Cerebellar cortex (tissue), 1 donor: ENCODE data around the gene AKAP13.
"Not testable (repeated sequence)": the region's sequence is repeated elsewhere in the genome, so short reads cannot be mapped to it uniquely, and the experiment has no call there.

Experiments
- DNase-seq: peaks from one replicate; pipeline ENCODE4 v3.0.0-alpha.2; 2015; ENCODE audit warnings: low spot score

Gene AKAP13

DNA sequence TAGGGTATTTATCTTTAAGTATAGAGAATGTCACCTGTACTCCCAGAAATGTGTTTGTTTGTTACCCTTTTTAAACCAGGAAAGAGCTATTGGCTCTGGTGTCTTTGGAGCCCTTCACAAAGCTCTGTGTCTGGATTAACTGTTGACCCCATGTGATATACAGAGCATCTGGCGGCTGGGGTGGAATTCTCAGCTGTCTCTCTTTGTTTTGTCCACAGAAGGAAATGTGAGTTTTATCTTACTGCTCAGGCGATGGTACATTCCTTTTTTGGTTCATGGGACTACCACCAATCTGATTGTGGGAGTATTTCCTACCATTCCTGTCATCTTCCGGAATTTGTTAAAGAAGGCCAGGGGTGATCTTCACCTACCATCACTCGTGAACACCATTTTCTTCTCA lies 120.3 kb downstream of the AKAP13 start:
- no peak for DNase-seq

DNA sequence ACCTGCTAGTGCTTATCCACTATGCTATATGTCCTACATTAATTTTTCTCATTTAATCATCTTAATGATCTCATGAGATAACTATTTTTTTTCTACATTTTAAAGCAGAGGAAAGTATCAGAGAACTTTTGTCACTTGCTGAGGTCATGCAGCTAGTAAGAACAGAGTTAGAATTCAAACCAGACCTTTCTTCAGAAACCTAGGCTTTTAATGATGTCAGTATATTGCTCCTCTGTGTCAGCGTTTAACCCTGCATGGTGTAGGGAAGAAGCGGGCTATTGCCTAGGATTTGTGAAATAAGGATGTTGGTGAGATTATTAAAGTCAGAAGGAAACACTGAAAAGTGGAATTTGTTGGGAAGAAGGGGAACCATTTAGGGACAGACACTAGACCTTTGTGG lies 121.2 kb downstream of the AKAP13 start:
- DNase-seq: no peak

DNA sequence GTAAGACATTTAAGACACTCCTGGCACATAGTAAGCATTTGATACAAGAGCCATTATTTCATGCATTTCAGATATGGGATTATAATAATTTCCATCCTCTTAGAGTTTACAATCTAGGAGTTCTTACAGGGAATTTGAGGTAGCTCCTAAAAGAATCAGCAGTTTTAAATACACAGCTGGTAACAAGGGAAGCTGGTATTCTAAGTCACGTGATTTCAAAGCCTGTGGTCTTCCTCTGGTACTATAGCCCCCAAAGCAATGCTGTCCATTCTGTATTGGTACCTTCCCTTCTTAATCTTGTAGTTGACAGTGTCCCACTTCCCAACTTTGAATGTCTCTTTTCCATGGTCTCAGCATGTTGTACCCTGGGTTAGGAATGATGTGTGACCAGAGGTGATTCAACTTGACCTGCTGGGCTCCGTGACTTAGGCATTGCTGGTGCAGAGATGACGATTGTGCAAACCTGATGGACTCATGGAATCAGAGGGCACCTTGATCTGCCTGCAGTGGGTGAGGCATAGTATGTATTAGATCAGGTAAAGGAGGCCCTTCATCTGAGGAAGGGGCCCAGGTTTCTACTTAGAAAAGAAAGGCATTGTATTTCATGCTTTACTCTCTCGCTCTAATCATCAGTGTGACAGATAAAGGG lies 122.9 kb downstream of the AKAP13 start:
- no peak for DNase-seq

DNA sequence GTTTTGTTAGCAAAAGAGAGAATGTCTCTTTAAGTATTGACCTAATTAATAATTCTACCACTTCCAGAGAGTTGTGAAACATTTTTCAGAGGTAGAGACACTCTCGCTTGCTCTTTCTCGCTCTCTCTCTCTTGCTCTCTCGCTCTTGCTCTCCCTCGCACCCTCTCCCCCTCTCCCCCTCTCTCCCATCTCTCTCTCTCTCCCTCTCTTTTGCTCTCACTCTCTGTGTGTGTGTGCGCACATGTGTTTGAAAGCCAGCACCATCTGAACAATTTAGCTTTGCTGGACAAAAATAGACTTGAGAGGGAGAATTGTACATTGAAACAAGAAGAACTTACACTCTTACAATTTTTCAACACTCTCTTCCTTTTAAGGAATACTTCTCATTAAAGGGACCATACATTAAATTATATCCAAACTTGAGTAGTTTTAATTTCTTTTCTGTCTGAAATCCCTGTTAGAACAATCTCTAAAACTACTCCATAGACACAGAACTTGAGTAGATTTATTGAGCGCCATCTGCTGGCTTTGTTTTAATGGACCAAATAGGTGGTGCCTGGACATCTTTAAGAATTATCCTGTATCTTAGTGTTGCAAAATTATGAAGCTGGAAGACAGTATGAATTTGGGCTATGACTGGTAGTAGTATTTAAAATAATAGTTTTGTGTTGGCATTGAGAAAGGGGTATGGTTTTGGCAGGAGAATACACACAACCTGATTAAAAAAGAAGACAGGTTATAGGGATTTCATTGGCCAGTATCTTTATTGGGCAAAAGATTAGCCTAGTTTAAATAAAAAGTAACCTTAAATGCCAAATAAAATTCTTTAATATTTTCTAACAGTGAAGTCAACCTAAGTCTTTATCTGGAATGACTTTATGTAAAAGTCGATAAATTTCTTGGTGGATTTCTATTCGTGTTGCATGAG lies 124.6 kb downstream of the AKAP13 start:
- DNase-seq: peak; percentile 69

DNA sequence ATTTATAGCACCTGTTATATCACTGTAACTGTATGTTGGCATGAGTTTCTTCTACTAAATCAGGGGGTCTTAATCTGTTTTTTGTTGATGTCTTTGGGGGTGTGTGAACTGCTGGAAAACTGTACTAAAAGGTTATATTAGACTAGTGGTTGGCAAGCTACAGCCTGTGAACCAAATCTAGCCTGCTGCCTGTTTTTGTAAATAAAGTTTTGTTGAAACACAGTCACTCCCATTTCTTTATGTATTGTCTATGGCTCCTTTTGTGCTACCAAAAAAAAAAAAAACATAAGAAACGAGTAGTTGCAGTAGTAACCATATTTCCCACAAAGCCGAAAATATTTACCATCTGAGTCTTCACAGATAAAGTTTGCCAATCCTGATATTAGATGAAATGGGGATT lies 126.7 kb downstream of the AKAP13 start:
- DNase-seq: no peak

DNA sequence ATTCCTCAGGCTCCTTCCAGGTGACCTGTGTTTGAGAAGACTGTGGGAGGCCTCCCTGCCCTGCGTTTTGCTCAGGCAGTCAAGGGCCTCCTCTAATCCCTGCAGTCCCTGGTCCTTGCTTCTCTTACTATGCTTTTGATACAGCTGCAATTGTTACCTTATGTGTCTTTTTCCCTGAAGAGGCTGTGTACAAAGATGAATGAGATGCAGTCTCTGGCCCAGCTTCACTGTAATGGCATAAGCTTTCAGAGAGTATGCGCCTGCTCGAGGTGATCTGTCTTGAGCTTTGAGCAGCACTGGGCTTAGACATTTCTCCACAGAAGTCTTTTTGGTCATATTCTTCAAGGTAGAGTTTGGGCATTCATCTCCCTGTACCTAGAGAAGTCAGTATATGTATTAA lies 129.6 kb downstream of the AKAP13 start:
- no peak for DNase-seq

DNA sequence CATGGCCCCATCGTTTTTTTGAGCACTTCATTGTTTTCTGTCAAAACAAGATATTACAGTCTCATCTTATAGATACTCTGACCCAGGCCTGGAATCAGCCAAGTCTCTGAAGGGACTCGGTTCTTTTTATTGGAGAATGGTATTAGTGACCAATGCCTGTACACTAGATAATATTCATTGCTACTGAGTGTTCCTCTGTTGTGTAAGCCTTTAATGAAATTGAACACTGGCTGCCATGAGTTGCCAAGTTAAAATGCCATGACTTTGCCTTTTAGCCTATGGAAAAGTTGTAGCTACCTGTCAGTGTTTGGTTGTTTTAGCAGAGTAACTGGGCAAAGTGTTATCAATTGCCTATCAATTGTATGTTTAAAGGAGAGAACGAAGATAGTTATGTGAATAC lies 134.0 kb downstream of the AKAP13 start:
- DNase-seq: no peak

DNA sequence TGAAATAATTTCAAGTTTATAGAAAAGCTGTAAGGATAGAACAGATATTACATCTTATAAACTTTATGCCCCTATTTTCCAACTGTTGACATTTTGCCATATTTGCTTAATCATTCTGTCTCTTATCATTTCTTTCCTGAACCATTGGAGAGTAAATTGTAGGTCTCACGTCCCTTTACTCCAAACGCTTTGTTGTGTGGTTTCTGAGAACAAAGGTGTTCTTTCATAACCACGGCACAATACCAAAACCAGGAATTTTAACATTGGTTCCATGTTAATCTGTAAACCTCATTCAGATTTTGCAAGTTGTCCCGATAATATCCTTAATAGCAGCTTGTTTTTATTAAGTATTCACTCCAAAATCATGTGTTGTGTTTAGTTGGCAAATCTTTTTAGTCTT lies 134.8 kb downstream of the AKAP13 start:
- DNase-seq: no peak

DNA sequence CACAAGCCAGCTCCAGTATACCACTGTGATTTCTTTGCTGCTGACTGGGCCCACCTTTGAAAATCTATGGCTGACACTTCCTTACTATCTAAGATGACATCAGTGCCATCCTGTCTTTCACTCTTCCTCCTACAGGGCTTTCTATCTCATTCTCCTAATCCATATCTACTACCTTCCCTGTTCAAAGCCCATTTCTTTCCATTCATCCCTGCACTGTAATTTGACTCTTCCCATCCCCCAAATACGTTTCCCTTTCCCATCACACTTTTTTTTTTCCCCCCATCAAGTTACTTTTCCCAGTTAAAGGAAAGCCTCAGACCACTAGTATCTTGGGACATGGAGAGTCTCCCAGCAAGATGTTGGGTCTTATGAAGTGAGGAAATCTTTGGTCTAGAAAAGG lies 136.7 kb downstream of the AKAP13 start:
- DNase-seq: no peak

DNA sequence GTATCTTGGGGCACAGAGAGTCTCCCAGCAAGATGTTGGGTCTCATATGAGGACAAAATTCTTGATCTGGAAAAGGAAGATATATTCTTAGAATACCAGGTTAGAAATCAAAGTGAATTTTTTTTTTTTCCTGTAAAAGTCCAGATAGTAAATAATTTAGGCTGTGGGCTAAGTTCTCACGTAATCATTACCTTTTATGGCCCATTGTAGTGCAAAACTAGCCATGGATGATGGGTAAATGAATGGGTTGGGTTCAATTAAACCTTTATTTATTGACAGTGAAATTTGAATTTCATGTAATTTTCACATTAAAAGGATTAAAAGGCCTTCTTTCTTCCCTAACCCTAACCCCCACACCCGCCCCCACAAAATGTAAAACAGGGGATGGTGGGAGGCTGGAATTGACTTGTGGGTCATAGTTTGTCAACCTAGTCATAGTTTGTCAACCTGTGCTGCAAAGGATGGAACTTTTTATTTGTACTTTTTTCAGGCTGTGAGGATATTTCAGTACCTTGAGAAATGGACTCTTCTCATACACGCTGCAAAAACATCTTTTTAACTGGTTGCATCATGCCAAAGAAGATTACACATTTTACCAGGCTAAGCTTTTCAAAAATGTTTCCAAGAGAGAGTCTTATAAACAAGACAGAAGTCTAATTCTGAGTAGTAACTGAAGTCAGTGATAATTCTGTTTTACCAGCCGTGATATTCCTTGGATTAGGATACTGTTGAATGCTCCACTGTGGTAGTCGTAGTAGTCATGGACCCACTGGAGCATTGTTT lies 138.8 kb downstream of the AKAP13 start:
- DNase-seq: no peak

DNA sequence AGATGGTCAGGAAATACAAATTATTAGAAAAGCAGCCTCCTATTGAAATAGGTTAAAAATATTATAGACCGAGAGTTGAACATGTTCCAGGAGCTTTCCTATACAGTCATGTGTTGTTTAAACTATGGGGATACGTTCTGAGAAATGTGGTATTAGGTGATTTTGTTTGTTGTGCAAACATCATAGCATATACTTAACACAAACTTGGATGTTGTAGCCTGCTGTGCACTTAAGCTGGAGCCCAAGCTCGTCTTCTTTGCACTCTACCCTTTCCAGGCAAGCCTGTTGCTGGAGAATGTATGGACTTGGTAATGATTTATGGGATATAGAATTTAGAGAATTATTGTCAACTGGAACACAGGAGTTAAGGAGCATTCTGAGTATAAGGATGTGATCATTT lies 140.2 kb downstream of the AKAP13 start:
- no peak for DNase-seq

DNA sequence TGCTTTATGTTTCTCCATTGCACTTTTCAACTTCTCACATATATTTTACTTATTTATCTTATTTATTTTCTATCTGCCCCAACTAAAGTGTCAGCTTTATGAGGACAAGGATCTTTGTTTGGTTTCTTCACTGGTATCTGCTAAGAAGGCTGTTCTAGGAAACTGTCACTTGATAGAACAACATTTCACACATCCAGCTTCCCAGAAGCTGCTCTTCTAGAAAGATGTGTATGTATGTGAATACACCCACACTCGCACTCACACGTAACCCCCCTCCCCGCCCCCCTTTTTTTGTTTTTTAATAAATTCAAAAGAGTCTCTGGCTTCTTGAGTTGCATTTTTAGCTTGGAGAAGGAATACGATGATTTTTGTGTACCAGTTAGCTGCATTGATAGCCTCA lies 143.1 kb downstream of the AKAP13 start:
- no peak for DNase-seq

DNA sequence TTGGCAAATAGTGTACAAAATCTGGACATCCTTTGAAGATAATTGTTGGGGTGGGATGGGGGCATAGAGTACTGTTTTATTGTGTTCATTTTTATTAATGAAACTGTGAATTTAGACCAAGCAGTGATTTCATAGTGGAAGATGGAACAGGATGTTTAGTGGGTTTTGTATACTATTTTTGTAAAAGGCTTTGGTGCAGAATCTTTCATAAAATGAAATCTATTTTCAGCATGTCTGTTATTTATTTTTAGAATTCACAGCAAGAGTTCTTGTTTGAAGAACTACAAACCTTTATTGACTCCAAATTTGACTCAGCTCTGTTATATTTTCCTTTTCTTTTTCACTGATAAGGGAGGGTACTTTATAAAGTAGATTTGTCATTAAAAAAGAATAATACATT lies 145.4 kb downstream of the AKAP13 start:
- no peak for DNase-seq

DNA sequence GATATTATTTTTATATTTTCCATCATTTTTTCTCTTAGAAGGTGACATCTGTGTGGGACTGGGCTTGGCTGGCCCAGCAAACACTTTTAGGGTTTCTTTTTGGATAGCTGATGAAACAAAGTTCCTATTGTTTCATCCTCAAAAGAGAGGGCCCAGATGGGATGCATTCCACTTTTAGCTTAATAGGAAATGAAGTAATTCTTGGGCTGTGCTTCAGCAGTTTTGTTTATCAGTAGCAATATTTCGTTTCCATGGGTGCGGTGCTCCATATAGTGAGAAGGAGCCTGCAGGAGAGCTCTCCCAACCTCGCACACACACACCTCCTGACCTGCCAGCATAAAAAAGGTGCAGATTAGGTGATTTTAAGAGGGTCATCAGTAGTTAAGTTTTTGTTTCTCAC lies 147.5 kb downstream of the AKAP13 start:
- DNase-seq: no peak

DNA sequence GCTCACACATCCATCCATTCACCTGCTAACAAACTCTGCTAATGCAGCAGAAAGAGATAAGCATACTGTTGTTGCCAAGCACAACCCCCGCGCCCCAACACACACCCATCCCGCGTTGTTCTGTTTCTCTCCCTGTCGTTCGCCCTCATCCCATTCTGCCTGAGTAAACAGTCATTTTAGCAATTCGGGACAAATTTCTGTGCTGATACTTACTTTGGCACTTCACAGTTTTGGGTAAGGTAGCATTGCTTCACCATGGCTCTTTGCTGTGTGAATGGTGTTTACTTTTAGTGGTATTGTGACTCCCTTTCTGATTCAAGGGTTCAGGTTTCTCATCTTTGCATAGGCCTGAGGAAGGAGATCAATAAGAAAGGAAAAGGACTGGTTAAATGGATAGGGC lies 149.7 kb downstream of the AKAP13 start:
- no peak for DNase-seq

DNA sequence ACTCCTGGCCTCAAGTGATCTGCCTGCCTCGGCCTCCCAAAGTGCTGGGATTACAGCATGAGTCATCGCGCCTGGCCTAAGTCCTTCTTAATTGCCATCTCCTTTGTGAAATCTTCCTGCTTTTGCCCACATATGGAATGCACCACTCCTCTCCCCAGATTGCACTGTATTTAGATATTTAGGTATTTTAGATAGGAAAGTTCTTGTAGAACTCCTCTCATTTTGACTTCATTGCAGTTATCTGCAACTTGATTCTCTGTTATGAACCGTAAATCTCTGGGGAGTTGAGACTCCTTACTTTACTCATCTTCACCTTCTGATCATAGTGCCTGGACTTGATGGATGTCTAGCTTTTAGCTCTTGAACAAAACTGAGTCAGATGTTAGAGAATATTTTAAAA lies 150.7 kb downstream of the AKAP13 start:
- DNase-seq: no peak

DNA sequence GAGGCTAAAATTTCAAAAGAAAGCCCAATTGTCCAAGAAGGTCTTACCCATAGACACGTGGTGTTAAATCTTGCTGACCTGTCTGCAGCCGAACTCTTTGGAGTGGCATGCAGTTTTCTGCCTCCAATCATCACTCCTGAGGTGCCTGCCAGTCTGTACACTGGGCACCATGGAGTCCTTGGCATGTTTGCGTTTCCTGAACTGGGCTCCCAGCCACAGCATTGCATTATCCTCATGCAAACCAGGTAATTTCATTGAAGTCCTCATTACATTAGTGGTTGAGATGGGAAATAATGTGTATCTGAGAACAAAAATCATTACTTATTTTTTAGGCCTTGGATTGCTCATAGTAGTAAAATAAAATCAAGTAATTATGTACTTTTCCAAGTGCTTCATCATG lies 152.3 kb downstream of the AKAP13 start:
- DNase-seq: no peak

DNA sequence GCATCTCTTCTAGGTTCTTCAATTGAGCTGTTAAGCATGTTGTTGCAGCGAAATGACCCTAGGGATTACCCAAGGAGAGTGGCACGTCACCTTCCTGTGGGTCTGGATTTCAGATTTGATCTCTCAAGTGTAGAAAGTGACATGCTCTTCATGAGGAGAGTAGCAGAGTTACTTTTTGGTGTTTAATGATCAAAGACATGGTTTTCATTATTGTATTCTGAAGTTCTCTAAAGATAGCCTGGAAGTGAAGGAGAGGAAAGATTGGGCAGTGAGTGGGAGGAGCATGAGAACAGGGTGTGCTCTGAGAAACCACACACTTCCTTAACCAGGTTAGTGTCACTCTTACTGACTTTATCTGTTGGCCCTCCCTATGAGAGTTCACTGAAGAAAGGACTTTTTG lies 153.6 kb downstream of the AKAP13 start:
- DNase-seq: no peak

DNA sequence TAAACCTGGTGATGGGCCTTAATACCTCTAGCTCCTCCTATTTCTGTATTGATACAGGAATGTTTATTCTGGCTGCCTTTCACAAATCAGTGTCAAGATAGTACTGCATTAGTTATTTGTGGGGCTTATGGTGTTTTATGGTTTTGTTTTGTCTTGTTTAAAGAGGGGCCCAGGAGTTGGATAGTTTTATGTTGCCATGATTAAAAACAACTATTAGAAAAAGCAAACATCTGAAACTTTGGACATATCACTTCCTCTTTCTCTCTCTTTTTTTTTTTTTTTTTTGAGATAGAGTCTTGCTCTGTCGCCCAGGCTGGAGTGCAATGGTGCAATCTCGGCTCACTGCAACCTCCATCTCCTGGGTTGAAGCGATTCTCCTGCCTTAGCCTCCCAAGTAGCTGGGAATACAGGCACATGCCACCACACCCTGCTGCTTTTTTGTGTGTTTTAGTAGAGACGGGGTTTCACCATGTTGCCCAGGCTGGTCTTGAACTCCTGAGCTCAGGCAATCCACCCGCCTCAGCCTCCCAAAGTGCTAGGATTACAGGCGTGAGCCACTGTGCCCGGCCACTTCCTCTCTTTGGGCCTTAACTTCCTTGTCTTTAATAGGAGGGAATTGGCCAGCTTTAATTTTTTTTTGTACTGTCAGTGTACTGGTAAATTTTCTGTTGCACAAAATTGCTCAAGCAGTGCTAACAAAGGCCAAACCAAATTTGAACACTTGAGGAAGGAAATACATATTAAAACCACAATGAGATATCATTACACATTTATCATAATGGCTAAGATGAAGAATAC lies 155.3 kb downstream of the AKAP13 start:
- DNase-seq: not testable (repeated sequence)

DNA sequence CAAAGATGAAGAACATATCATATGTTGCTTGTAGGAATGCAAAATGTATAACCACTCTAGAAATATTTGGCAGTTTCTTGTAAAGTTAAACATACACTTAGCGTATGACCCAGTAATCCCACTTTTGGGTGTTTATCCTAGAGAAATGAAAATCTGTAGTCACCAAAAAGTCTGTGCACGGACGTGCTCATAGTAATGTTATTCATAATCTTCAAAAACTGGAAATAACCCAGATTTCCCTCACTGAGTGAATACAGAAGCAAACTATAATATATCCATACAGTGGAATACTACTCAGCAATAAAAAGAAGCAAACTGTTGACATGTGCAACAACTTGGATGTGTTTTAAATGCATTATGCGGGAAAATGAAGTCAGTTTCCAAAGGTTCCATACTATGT lies 155.9 kb downstream of the AKAP13 start:
- DNase-seq: no peak

DNA sequence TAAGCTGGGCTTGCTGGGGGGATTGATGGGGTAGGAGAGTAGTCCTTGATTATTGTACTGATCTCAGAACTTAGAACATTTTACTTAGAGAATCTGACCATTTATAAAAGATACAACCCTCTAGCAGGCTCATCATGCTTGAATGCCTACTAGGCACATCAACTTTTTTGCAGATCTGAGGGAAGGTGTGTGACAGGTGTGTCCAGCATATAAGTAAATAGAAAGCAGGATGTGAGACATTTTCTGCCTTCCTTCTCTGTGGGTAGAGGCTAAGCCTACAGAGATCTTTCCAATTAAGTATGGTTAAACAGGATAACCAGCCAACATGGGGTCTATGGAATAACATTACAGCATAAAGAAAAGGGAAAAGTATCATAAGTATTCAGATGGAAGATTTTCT lies 159.1 kb downstream of the AKAP13 start:
- DNase-seq: no peak
